ENCODE data around the gene INSYN2B.

The INSYN2B gene

DNA sequence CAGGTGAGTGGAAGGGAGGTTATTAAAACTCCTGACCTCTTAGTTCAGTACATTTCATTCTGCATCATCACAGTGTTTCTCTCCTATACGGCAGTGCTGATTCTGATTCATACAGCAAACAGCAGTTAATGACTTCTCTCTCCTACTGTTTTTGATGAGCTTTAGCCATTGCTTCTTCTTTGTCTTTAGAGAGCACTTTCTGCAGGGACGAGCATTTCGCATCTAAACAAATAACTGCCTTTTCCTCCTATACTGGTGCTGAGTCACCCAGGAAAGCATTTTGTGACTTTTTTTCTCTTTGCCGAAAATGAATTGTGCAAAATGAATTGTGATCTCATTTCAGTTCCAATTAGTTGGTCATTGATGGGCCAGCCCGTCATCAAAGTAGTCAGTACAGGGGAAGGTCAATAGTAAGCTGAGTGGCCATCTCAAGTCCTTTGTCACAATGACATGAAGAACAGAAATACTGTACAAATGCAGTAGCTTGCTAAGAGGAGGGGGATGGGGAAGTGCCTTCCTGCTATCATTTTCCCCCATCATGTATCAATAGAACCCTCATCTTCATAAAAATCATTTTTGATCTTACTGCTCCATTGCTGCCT, 98.5 kb downstream of the INSYN2B start:
- no peak for DNase-seq

DNA sequence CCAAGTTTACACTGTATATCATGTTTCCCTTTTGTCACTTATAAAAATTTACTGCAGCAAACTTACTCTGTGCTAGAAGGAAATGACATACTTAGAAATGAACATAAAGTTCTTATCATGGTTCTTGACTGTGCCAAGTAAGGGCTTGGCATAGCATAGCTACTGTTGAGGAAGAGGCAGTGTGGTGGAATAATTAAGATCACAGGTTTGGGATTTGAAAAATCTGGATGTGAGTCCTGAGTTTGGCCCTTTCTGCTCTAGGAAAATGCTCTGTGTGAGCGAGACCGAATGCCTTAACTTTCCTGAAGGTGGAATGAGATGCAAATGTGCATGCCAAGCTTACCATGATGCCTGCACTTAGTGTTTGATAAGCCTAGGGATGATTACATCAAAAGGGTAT, 99.5 kb downstream of the INSYN2B start:
- DNase-seq: no peak

DNA sequence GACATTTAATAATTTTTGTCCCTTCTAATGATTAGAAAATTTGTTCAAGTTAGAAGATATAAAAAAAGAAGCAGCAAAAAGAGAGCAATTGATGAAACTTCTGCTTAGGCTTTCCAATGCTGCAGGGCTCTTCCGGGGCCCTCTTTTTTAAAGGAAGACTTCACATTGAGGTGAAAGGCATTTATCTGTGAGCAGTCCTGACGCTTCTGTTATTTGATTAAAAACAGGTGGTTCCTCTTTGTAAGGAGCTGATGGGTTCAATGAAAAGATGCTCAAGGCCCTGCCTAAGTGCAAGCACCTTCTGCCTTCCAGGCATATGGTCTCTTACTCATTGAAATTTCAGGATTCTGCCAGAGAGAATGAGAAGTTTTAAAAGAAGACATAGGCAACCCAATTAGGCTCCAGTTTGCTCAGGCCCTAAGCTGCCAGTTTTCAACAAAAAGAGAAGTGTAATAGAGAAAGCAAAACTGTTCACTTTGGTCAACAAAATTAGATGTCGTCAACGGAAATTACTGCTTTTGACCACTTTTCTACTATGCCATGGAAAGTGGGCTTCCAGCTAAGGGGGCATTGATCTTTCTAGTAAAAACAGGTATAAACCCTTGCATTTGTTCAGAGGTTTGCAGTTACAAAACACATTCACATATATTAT, 100.2 kb downstream of the INSYN2B start:
- no peak for DNase-seq

DNA sequence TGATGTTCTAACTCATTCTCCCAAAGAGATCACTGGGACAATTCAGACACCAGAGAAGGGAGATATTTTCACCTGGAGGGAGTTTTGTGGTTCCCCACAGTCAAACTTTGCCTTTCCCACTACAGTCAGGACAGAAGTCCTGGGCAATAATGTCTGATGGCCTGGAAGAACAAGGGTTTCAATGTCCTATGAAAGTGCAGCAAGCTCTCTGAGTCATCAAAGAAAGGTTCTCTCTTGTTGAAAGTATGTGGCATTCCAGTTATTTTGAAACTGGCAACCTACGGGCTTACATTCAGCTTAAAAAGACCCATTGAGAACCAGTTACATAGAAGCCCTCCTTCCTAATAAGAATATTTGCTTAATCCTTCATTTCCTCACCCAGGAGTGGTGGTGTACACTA, 103.9 kb downstream of the INSYN2B start:
- no peak for DNase-seq

DNA sequence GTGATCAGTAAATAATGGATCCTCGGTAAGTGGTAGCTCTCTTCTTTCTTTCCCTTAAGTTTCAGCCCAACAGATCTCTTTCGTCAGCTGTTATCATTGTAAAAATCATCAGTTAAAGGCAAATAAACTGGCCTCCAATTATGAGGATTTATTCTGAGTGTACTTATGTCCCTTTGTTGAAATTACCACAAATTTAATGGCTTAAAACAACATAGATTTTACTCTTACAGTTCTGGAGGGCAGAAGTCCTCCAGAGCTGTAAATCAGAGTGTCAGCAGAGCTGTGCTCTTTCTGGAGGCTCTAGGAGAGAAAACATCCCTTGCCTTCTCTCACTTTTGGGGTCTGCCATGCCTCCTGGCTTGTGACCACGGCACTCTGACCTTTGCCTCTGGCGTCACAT, 104.6 kb downstream of the INSYN2B start:
- DNase-seq: no peak

DNA sequence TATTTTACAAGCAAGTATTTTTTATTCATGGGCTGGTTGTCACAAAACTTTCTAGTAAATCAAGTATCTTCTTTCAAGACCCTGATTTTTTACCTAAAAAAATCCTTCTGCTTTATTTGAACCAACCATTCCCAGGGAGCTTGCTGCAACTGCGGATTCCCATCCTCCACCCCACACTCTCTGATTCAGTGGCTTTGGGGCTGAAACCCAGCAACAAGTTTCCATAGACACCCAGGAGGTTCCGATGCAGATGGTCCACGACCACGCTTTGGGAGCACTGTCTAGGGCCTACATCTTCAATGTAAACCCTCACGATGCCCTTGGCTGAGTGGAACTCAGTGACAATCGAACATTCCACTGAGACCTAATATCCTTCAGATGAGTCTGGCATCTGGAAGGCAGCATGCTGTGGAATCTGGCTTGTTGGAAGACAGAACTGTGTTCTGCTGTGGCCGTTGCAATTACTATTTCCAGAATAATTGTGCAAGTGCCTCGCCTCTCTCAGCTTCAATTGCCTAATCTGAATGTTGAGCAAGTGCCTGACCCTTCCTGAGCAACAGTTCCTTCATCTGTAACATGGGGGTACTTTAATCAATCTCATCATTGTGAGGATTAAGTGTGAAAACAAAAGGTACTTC, 105.1 kb downstream of the INSYN2B start:
- no peak for DNase-seq

DNA sequence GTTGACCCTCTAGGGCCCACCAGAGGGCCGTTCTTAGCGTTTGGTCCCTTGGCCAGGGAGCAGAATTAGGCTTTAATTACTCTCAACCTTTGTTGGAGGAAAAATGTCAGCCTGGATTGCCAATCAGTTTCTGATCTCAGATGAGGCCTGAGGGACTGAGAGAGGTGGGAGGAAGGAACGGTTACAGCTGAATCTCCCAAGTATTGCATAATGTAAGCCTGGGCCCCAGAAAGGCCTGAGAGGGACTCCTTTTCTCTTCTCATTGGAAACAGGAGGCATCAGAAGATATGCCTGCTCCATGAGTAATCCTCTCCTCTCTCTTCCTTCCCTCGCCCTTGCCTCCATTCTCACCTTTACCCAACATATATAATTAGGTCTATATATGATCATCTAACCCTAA, 105.7 kb downstream of the INSYN2B start:
- DNase-seq: no peak

DNA sequence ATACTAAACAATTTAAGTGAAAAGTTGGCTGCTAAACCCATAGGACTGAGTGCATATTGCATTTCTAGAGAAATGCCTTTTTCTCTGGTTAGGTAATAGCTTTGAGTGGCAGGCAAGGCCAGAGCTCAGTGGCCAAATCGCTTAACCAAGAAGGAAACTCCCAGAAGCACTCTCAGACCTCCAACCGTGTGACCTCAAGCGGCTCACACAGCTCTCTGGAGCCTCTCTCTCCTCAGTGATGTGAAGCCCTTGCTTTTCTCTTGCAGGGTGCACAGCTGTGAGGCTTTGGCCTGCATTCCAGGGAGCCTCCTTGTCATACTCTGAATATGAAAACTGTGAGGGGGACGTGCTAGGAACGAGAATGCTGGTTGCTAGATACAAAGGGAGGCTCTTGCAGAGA, 106.7 kb downstream of the INSYN2B start:
- DNase-seq: no peak

DNA sequence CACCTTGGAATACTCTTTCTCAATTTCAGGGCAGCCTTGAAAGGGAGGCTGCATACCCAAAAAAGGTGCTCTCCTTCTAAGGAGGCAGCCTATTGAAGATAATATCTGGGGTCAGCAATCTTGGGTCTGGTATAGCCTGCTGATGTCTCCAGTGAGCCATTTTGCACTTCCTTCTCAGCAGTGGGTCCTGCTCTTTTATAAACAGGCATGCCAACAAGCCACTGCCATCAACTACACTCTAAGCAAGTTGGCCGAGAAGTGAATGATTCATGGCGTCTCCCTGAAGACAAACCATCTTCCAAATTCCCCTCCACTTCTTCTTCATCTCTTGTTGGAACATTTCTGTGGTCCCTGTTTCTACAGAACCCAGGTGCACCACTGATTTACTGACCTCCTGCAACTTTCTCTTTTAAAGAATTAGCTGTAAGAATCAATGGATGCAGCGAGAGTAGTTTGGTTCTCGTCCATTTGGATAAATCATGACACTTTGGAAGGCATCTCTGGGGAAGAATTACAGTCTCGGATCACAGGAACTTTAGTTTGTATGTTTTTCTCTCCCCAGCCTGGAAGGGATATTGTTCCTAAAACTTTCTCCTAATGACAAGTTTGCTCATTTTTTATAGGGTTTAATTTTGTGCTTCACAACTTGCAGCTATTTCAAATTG, 108.3 kb downstream of the INSYN2B start:
- DNase-seq: no peak

DNA sequence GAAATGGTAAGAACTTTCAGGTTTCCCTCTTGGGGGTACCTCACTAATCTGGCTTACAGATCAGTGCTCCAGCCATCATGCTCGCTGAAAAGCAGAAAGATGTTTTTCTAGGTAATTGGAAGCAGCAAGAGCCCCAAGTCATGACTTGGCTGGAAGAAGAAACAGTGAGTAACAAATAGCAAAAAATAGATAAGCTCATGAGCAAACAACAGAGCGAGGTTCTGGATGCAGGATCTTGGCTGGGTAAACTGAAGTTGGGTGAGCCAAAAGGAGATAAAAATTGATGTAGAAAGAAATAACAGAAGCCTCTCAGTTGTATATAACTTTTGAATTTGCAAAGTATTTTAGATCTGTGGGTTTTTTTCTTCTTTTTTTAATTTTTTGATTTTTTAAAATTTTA, 110.1 kb downstream of the INSYN2B start:
- no peak for DNase-seq

DNA sequence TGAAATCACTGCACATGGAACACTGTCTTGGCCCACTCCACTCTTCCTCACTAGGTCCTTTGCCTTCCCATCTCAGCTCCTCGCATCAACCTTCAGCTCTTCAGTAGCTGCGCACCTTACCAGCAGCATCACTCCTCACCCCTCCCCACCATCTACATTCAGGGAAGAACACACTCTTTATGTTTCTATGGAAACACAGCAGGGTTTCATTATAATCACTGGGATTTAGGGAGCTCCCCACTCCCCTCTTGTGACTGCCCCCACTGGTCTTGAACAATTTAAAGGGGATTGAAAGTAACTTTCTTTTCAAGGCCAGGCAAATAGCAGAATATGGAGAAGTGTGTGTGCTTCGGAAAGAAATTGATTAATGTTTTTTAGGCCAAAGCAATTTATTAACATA, 111.2 kb downstream of the INSYN2B start:
- no peak for DNase-seq

DNA sequence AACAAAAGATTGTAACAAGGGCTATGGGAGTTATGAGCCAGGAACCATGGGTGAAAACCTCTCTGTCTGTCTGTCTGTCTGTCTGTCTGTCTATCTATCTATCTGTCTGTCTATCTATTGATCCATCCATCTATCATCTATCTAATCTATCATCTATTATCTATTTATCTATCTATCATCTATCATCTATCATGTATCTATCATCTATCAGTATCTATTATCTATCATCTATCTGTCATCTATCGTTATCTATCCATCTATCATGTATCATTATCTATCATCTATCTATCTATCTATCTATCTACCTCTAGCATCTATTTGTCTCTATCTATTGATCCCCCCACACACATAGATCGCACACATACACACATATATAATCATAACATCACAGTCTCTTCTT, 112.9 kb downstream of the INSYN2B start:
- DNase-seq: no peak

DNA sequence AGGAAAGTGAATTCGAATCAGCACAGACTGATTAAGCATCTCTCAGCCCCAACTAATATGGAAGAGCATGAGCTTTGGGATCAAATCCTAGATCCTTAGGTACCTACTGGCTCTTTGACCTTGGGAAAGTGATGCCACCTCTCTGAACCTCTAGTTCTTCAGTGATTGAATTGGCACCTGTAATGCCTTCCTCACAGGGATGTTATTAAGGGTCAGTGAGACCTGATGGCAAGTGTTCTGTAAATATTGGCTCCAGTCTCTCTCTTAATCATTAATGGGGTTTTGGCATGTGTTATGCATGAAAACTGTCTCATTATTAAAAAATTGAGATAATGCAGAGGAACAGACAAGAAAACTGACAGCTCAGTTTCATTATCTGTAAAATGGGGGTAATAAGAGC, 115.8 kb downstream of the INSYN2B start:
- DNase-seq: no peak

DNA sequence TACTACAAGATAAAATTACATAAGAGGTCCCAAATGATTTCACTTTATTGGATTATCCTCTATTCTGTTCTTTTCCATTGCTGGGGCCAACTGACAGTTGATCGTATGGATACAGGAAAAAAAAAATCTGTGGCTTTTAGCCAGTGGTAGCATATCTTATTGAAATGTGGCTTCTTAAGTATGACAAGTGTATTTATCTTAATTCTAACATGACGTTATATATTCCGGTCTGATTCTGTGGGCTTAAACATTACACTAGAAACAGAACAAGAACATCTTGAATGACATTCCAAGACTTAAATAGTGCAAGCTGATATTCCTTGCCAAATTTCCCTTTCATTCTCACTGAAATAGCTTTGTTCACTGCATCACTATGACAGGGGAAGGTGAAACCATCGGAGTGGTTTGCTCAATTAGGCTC, 117.9 kb downstream of the INSYN2B start:
- DNase-seq: no peak

DNA sequence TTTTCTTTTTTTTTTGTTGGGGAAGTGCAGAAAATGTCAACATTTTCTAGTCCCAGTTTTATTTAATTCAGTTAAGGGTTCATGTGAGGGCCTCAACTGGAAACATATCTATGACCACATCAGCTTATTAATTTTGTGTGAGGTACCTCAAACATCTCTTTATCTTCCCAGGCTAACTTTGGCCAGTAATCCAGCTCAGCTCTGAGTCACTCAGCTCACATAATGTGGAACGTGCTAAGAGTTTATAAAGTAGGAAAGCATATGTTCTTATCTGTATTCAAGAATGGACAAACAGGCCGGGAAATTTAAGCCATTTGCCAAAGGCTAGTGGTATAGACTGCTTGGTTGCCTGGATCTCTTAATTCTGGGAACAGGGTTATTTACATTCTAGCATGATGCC, 118.4 kb downstream of the INSYN2B start:
- no peak for DNase-seq

DNA sequence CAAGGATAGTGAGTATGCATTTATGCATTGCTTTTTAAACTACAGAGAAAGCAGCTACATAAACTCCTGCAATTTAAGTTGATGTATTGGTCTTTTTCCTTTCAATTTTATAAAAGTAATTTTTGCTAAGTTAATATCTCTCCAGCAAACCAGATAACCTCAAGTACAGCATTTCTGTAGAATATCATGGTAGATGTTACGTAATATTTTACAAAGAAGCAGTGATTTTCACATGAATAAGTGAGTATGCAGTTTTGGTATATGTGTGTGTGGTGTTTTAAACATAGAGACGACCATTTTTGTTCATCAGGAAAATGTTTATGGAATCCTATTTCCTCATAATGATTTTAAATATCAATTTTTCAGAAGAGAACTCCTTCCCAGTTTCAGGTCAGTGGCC, 118.9 kb downstream of the INSYN2B start:
- no peak for DNase-seq

DNA sequence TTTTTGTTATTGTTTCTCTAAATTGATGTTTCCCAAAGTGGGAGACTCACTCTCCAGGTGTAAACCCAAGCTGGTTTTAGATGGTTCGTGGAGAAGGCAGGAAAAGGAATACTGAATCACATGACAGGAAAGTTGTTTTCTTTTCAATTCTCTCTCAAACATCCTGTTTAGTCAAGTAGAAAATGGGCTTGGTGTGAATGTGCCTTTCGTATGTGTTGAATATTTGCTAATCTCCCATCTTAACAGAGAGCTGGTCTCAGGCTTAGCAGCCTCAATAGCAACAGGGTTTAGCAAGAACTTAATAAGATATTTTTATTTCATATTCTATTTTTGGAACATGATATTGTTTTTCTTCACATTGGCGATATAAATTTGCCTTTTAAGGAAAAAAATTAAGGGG, 119.7 kb downstream of the INSYN2B start:
- no peak for DNase-seq

DNA sequence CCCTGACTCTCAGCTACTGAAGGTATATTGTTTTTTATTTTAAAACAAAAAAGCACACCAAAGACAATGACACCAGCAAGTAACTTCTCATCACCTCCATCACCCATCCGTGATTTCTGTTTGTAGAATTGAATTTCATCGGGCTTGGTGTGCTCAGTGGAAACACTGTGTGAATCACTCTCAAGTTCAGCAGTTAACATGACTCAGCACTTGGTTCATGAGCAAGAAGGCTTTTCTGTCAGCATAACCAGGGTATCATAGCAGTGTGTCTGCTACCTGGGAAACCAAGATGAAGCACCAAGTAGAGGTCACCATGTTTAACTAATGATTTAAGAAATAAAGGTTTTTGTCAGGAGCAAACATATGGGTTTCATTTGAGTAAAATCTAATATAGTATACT, 123.7 kb downstream of the INSYN2B start:
- no peak for DNase-seq

DNA sequence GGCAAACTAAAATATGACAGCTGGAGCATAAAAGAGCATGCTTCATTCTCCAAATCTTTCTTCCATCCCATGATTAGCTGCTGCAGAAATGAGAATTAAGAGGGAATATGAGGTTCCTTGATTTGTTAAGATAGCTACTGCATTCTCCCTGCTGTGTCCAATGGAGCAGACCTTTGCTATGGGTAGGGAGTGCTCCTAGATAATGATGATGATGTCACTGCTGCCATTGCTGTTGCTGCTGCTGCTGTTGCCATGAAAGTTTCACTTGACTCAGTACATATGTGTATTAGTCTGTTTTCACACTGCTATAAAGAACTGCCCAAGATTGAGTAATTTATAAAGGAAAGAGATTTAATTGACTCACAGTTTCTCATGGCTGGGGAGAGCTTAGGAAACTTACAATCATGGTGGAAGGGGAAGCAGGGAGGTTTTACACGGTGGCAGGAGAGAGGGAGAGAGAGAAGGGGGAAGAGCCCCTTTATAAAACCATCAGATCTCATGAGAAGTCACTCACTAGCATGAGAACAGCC, 128.9 kb downstream of the INSYN2B start:
- no peak for DNase-seq

DNA sequence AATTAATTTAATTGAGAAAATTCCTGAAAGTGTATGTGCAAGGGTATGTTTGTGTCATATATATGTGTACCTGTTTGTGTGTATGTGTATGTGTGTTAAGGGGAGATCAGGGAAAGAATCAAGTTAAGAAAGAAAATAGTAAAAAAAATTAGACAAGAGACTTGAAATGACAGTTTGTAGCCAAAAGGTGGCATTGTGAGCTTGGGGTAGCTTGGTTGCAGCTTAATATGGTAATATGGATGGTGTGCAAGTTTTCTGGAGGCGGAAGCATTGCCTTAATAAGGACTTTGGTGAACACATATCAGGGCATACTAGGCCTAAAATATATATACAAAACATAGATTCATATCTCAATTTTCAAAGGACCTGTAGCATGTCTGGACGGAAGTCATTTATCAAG, 129.9 kb downstream of the INSYN2B start:
- DNase-seq: no peak

DNA sequence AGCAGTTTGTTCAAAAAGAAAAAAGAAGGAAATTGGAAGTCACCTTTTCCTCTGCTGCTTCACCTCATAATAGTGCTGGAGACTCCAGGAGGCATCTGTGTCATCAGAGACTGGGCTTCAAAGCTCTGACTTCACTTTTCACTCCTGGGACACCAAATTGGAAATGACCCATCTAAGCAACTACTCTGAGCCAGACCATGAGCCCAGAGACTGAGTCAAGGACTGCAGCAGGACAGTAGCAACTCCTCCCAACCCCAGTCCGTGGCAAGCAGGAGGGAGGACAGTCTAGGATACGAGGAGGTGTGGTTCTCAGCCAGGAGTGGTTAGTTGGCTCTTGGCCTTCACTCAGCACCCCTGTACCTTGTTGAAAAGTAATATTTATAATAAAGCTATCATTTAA, 131.5 kb downstream of the INSYN2B start:
- DNase-seq: no peak

DNA sequence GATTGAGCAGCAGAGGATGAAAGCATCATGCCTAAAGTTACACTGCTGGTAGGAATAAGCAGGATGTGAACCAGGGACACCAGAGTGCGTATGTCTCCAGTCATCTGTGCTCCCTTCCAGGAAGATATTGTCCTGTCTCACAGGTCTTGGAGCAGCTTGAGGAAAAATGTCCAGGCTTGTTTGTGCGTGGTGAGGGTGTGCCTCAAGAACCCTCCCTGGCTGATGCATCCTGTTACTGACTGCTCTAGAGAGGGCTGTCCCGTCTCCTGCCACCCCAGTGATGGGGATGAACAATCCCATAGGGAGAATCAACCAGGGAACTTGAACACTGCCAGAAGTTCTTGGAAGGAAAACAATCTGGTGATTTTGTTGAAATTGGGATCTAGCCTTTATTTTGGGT, 132.0 kb downstream of the INSYN2B start:
- no peak for DNase-seq

DNA sequence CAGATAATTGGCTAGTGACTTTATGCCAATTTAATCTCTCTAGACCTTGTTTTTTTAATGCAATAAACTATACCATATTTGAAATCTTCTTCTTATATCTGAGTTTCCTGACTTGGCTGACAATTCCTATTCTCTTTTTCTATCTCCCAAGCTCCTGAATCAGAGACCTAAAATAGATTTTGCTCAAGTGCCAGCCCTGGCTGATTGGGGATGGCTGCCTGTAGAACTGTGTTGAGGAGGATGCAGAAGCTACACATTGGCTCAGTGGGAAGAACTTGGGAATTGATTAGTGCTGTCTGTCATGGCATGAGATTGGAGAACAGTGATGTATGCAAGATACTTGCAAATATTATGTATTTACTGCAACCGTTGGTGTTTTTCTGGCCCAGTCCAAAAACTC, 132.8 kb downstream of the INSYN2B start:
- no peak for DNase-seq

DNA sequence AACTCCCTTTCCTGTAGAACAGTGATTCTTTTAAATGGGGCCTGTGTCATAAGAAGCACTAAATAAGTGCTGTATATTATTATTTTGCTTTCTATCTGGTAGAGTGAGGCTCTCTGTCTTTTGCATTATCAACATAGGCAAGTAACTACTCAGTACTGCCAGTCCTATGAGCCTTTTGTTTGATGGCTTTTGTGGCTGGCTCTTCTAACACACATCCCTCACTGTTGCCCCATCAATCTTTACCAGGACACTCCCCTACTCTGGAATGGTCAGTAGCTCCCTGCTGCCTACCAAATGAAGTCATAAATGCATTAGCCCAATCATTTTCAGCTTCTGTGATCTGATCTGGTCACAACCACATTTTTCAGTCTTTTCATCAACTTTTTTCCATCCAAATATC, 137.6 kb downstream of the INSYN2B start:
- no peak for DNase-seq

Data from T1000 (cell line).